Hepatocyte (in vitro differentiated cells): Measurements from ENCODE around the gene BICDL2. TPM values are rescaled to one million over a fixed set of nuclear protein-coding genes. Genes with fewer than 3 reads are reported as not detected.
A peak's percentile ranks its signal among the peaks of the same experiment; 100 is the strongest.

Experiments used
- DNase-seq: peaks from one replicate; pipeline ENCODE4 v3.0.0-alpha.2; 2016; ENCODE audit warnings: low spot score
- H2AFZ ChIP-seq: fragments of 200-600 bp; sonication (generic); 2 replicates; pipeline ENCODE4 v1.6.0; 2016; ENCODE audit warnings: antibody characterized with exemption, mild to moderate bottlenecking
- H3K27ac ChIP-seq: fragments of 200-600 bp; sonication (generic); 2 replicates; pipeline ENCODE4 v1.5.1; 2016; ENCODE audit warnings: mild to moderate bottlenecking
- H3K27me3 ChIP-seq: fragments of 200-600 bp; sonication (generic); 2 replicates; pipeline ENCODE4 v1.6.1; 2016
- H3K36me3 ChIP-seq: fragments of 200-600 bp; sonication (generic); replicated peaks from 2 replicates; pipeline ENCODE4 v1.5.1; 2016; ENCODE audit warnings: low read depth; ENCODE audit not compliant: insufficient read depth
- H3K4me1 ChIP-seq: fragments of 200-600 bp; sonication (generic); 2 replicates; pipeline ENCODE4 v1.5.1; 2016; ENCODE audit warnings: mild to moderate bottlenecking, moderate library complexity; ENCODE audit not compliant: insufficient read depth
- H3K4me2 ChIP-seq: fragments of 200-600 bp; sonication (generic); 2 replicates; pipeline ENCODE4 v1.6.0; 2016
- H3K4me3 ChIP-seq: fragments of 200-600 bp; sonication (generic); 2 replicates; pipeline ENCODE4 v1.5.1; 2016; ENCODE audit warnings: mild to moderate bottlenecking
- H3K79me2 ChIP-seq: fragments of 200-600 bp; sonication (generic); 2 replicates; pipeline ENCODE4 v1.6.0; 2017; ENCODE audit warnings: mild to moderate bottlenecking
- H3K9me2 ChIP-seq: fragments of 200-600 bp; sonication (generic); replicated peaks from 2 replicates; pipeline ENCODE4 v1.6.0; 2017; ENCODE audit warnings: mild to moderate bottlenecking; ENCODE audit not compliant: insufficient read depth
- H3K9me3 ChIP-seq: fragments of 200-600 bp; sonication (generic); 2 replicates; pipeline ENCODE4 v1.5.1; 2016; ENCODE audit warnings: low read depth, mild to moderate bottlenecking
- H4K20me1 ChIP-seq: fragments of 200-600 bp; sonication (generic); 2 replicates; pipeline ENCODE4 v1.6.0; 2016; ENCODE audit warnings: mild to moderate bottlenecking; ENCODE audit not compliant: insufficient read depth, poor library complexity, severe bottlenecking
- CTCF ChIP-seq: fragments of 200-600 bp; sonication (generic); IDR thresholded peaks from 2 replicates; pipeline ENCODE4 v1.5.1; 2016; ENCODE audit warnings: antibody characterized with exemption, mild to moderate bottlenecking; ENCODE audit not compliant: poor library complexity
- EZH2 ChIP-seq: fragments of 200-600 bp; sonication (generic); IDR thresholded peaks from 2 replicates; pipeline ENCODE4 v1.6.1; 2016; ENCODE audit warnings: antibody characterized with exemption, mild to moderate bottlenecking, borderline replicate concordance
- EZH2phosphoT487 ChIP-seq: fragments of 200-600 bp; sonication (generic); IDR thresholded peaks from one replicate; pipeline ENCODE4 v1.6.1; 2018; ENCODE audit warnings: antibody characterized with exemption, mild to moderate bottlenecking, low read depth, moderate library complexity; ENCODE audit not compliant: unreplicated experiment, severe bottlenecking
- WGBS: methylation state at CpG from one replicate; pipeline ENCODE4 v1.1.6; 2016; ENCODE audit warnings: low lambda C conversion rate; ENCODE audit errors: missing lambda C conversion rate; 5-methylcytosine and 5-hydroxymethylcytosine counted together
- polyA plus RNA-seq: library from polyadenylated mRNA; unstranded; fragments of >200 nt; fragmentation: Nextera tagmentation; extraction: Ambion mirVana; gene quantifications from 2 replicates; pipeline ENCODE4 v1.2.1, GENCODE V29; 2016
- total RNA-seq: library from RNA; depleted of rRNA; stranded (reverse); fragments of >200 nt; gene quantifications from 2 replicates; pipeline ENCODE4 v1.2.3, GENCODE V29; 2014

The BICDL2 gene
- total and polyA plus RNA-seq, 2 experiments from 2014 or later = 12.3 to 12.8 TPM

GRCh38 chr16:3062553-3062952 is 25.8 kb upstream of the BICDL2 start:
- H3K4me1 ChIP-seq = peaks cover 15% of the 10 kb centered on the region
- peak overlapping the region; percentile 48 for H3K27ac ChIP-seq
- WGBS = 93% methylated on average over 6 of the region's 6 CpGs

GRCh38 chr16:3060339-3061127 is 23.8 kb upstream of the BICDL2 start:
- Histone ChIP-seq H3K4me2 (no peak overlapping the region), H3K79me2 (no peaks in the 10 kb centered on the region), H3K27ac (peak overlapping the region; percentile 87), H3K9me2 (no peaks in the 10 kb centered on the region), H3K27me3 (no peaks in the 10 kb centered on the region), H3K36me3 (no peaks in the 10 kb centered on the region), H3K4me1 (peaks cover 15% of the 10 kb centered on the region), H4K20me1 (no peaks in the 10 kb centered on the region), H3K9me3 (no peaks in the 10 kb centered on the region), H3K4me3 (no peak overlapping the region), H2AFZ (no peak overlapping the region)
- whole genome bisulfite sequencing = 78% methylated on average over 14 of the region's 14 CpGs
- no peak for DNase-seq
- TF ChIP-seq EZH2 = no peak
- TF ChIP-seq EZH2phosphoT487 = no peak
- TF ChIP-seq CTCF = no peak

More at GRCh38 chr16:3062553-3062952, 25.8 kb upstream of the BICDL2 start:
- H3K4me2 ChIP-seq = no peak overlapping the region
- no peaks in the 10 kb centered on the region for H3K9me2 ChIP-seq
- H3K79me2 ChIP-seq = no peaks in the 10 kb centered on the region
- H4K20me1 ChIP-seq = no peaks in the 10 kb centered on the region
- H2AFZ ChIP-seq = no peak overlapping the region
- no peaks in the 10 kb centered on the region for H3K9me3 ChIP-seq
- H3K27me3 ChIP-seq = no peaks in the 10 kb centered on the region
- no peaks in the 10 kb centered on the region for H3K36me3 ChIP-seq
- H3K4me3 ChIP-seq = no peak overlapping the region
- TF ChIP-seq EZH2 (no peak), CTCF (no peak), EZH2phosphoT487 (no peak)
- DNase-seq = no peak

GRCh38 chr16:3059723-3060242 is 23.0 kb upstream of the BICDL2 start:
- Histone ChIP-seq H3K4me1 (peaks cover 12% of the 10 kb centered on the region), H3K9me2 (no peaks in the 10 kb centered on the region), H3K27me3 (no peaks in the 10 kb centered on the region), H3K79me2 (no peaks in the 10 kb centered on the region), H4K20me1 (no peaks in the 10 kb centered on the region), H3K27ac (peak overlapping the region; percentile 87), H3K4me3 (no peak overlapping the region), H2AFZ (peak overlapping the region; percentile 54), H3K9me3 (no peaks in the 10 kb centered on the region), H3K4me2 (peak overlapping the region; percentile 99), H3K36me3 (no peaks in the 10 kb centered on the region)
- DNase-seq = no peak
- WGBS = 89% methylated on average over 3 of the region's 9 CpGs
- no peak for TF ChIP-seq EZH2phosphoT487
- TF ChIP-seq EZH2 = no peak
- no peak for TF ChIP-seq CTCF
